H1 (cell line): ENCODE measurements around the gene IQCK. TPM values are rescaled to one million over a fixed set of nuclear protein-coding genes. Genes with fewer than 3 reads are reported as not detected.

Source experiments
- BCL11A ChIP-seq, 2 experiments: IDR thresholded peaks; one replicate each; pipeline ENCODE4 v1.6.1; 2011; ENCODE audit warnings: low read depth in 2 of 2, low read length in 2 of 2, mild to moderate bottlenecking in 2 of 2
- CHD7 ChIP-seq: fragments of 300-600 bp; sonication (generic); IDR thresholded peaks from 2 replicates; pipeline ENCODE4 v1.7.1; 2012; ENCODE audit warnings: low read length, moderate library complexity, mild to moderate bottlenecking, inconsistent platforms; ENCODE audit not compliant: insufficient replicate concordance
- CTCF ChIP-seq, 3 experiments: IDR thresholded peaks; 1 replicate in 2 of 3; 2 replicates in 1 of 3; pipeline versions ENCODE4 v1.5.1 to v1.6.1; 2011; ENCODE audit warnings: low read length in 3 of 3, mild to moderate bottlenecking in 3 of 3, inconsistent platforms in 2 of 3, low read depth in 1 of 3, moderate library complexity in 1 of 3; ENCODE audit not compliant: insufficient read depth in 1 of 3; ENCODE audit errors: control extremely low read depth in 1 of 3
- EZH2 ChIP-seq: fragments of 200-600 bp; sonication (generic); IDR thresholded peaks from 2 replicates; pipeline ENCODE4 v1.7.1; 2012; ENCODE audit warnings: low read depth, mild to moderate bottlenecking, moderate library complexity, low read length, inconsistent platforms; ENCODE audit not compliant: severe bottlenecking
- KDM1A ChIP-seq: fragments of 200-600, 300-600 bp; sonication (generic); IDR thresholded peaks from 2 replicates; pipeline ENCODE4 v1.7.1; 2016; ENCODE audit warnings: mild to moderate bottlenecking, low read length, borderline replicate concordance
- RAD21 ChIP-seq, 2 experiments: IDR thresholded peaks in 1 of 2; conservative IDR thresholded peaks in 1 of 2; 2 replicates each; pipeline ENCODE4 v1.6.1; 2011; ENCODE audit warnings: low read depth in 2 of 2, low read length in 2 of 2, improper control_type of control experiment in 1 of 2, inconsistent platforms in 1 of 2, mild to moderate bottlenecking in 1 of 2, moderate library complexity in 1 of 2
- TAF1 ChIP-seq: IDR thresholded peaks from 2 replicates; pipeline ENCODE4 v1.6.1; 2011; ENCODE audit warnings: mild to moderate bottlenecking, low read depth, low read length
- polyA plus RNA-seq, 7 experiments: library from polyadenylated mRNA; depleted of rRNA in 3 of 7; stranded (reverse) in 5 of 7; unstranded in 2 of 7; fragments of >200 nt in 5 of 7; fragments of 200-250 nt in 2 of 7; gene quantifications; 1 replicate in 5 of 7; 2 replicates in 1 of 7; 4 replicates in 1 of 7; pipeline versions ENCODE4 v1.2.1 to v1.2.3, GENCODE V29; 2011 to 2013; ENCODE audit warnings: missing spikeins in 2 of 7, mixed read lengths in 2 of 7
- total RNA-seq: library from RNA; stranded (reverse); fragmentation: NEBNext Ultra II Directional; extraction: Animal tissue kit (Norgen Biotek cat#: 25700); gene quantifications from 2 replicates; pipeline ENCODE4 v1.2.1, GENCODE V29; 2021

Gene IQCK
- total and polyA plus RNA-seq, 2 of the 8 experiments (the other 6 are each of a cell fraction or from before 2014, with no cell fraction given): 6.2 to 9.3 TPM

GRCh38 chr16:19817122-19817521 lies 99.1 kb downstream of the IQCK start (continued):
- TF ChIP-seq CTCF (IDR thresholded peaks at IDR 0.05; ENCODE audit: control extremely low read depth in 1 of 3, insufficient read depth in 1 of 3, low read depth in 1 of 3, low read length in 3 of 3) (no peak), BCL11A (IDR thresholded peaks at IDR 0.05; ENCODE audit: low read depth in 2 of 2, low read length in 2 of 2) (no peak), CHD7 (no peak), EZH2 (no peak), RAD21 (IDR thresholded peaks at IDR 0.05 in 1 of 2, conservative IDR thresholded peaks at IDR 0.05 in 1 of 2; ENCODE audit: low read depth in 2 of 2, low read length in 2 of 2) (no peak), KDM1A (no peak), TAF1 (no peak)
